Activated gamma-delta T cell (primary cell): ENCODE measurements around the gene USP37.
"Not testable (repeated sequence)": the region's sequence is repeated elsewhere in the genome, so short reads cannot be mapped to it uniquely, and the experiment has no call there.

Experiments used
- DNase-seq: peaks from one replicate; lab custom pipeline; 2025; lab: John Stamatoyannopoulos, UW

Gene USP37

GRCh38 chr2:218555527-218555926, 12.6 kb downstream of the USP37 start:
- no peak for DNase-seq

DNA sequence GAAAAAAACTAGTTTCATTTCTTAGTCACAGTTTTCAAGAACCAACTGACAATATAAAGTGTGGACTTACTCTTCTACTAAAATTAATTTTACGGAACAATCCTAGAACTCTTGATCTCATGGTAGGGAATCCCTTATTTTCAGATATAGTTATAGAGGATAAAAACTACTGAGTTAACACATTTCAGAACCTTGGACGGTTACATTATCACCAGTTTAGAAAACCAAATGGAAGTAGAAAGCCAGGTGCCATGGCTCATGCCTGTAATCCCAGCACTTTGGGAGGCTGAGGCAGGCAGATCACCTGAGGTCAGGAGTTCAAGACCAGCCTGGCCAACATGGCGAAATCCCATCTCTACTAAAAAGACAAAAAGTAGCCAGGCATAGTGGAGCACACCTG, 13.9 kb downstream of the USP37 start:
- not testable (repeated sequence) for DNase-seq

- DNase-seq = no peak
Observed at GRCh38 chr2:218547978-218548377, 20.2 kb downstream of the USP37 start.

GRCh38 chr2:218547511-218547910, 20.6 kb downstream of the USP37 start:
- no peak for DNase-seq

DNA sequence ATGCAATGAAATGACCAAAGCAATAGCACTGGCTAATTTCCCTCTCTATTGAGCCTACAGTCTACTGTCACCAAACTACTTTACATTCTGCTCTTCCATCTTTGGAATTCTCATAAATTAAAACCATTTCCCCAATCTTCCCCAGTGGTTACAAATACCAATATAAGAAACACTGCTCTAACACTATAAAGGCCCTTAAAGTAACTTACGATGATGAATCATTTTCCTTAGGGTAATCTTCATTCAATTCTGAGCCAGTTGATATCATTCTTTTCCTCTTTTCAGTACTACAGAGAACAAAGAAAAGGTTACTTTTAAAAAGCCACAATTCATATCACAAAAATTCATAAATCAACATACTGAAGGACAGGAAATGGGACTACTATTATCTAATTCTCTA, 22.1 kb downstream of the USP37 start:
- DNase-seq = no peak

DNA sequence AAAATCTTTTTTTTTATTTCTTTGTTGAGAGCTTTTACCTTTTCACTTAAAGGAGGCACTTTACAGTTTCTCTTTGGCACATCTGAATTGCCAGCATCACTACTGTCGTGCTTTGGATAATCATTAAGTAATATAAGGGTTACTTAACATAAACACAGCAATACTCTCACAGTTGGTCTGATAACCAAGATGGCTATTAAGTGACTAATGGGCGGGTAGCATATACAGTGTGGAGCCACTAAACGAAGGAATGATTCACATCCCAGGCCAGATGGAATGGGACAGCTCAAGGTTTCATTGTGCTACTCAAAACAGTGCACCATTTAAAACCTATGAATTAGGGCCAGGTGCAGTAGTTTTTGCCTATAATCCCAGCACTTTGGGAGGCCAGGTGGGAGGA, 28.1 kb downstream of the USP37 start:
- DNase-seq = no peak

GRCh38 chr2:218536804-218537494, 31.2 kb downstream of the USP37 start:
- no peak for DNase-seq

- DNase-seq = no peak
Observed at GRCh38 chr2:218529990-218530389, 38.2 kb downstream of the USP37 start.

- not testable (repeated sequence) for DNase-seq
Observed at GRCh38 chr2:218528409-218528808, 39.7 kb downstream of the USP37 start.

GRCh38 chr2:218523651-218524050, 44.5 kb downstream of the USP37 start:
- no peak for DNase-seq

DNA sequence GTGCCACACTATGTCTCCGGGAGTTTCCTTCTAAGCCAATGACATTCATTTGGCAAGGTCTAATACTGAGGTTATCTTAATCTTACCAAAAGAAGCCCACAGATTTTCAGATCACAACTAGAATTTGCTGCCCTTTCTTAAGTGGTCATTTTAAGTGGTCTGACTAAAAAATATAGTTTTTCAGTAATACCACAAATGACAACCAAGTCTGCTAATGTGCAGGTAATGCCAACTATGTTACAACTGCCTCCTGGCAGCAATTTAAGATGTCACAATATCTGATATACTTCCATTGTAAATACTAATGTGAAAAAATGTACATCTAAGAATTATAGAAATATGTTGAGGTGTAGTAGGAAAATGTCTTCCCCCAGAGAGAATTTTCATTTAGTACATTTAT, 49.3 kb downstream of the USP37 start:
- no peak for DNase-seq

GRCh38 chr2:218517434-218518206, 50.5 kb downstream of the USP37 start:
- DNase-seq = no peak

- no peak for DNase-seq
Observed at GRCh38 chr2:218516614-218517013, 51.5 kb downstream of the USP37 start.

DNA sequence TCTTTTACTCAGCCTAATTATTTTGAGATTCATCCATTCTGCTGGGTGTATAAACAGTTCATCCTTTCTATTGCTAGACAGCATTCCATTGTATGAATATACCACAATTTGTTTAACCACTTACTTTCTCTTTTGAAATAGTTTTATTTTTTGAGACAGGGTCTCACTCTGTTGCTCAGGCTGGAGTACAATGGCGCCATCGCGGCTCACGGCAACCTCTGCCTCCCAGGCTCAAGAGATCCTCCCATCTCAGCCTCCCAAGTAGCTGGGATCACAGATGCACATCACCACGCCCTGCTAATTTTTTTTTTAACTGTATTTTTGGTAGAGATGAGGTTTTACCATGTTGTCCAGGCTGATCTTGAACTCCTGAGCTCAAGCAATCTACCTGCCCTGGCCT, 54.5 kb downstream of the USP37 start:
- DNase-seq = no peak

DNA sequence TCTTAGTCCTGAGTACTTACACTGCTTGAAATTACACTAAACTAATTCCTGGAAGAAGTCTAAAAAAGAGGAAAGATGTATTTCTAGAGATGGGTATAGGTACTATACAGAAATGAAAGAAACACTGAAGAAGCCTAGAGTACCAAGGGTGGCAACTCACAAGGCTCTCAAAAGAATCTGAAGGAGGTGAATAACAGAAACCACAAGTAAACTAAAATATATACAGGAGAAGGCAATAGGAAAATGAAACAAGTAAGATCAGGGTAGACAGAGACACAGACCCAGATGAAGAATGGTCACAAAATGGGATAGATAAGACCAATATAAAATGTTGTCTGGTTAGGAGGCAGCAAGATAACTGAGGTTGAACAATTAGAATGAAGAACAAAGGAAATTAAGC, 59.9 kb downstream of the USP37 start:
- DNase-seq = no peak

GRCh38 chr2:218505754-218506371, 62.3 kb downstream of the USP37 start:
- DNase-seq = no peak

DNA sequence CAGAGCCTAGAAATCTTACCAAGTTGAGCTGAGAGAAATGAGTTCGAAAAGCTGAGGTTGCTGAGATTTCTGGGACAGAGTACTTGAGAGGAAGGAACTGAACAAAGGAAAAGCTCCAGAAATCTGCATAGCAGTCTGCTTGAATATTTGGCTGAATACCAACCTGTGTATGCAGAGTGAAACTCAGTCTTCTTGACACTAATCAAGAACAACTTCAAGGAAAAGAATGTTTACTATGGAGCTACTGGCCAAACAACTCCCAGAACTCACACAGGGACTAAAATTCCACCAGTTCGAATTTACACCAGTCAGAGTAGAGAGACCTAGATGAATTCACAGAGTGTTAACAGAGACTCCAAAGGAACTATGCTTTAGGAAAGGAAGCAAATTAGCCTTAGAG, 66.5 kb downstream of the USP37 start:
- DNase-seq = no peak

DNA sequence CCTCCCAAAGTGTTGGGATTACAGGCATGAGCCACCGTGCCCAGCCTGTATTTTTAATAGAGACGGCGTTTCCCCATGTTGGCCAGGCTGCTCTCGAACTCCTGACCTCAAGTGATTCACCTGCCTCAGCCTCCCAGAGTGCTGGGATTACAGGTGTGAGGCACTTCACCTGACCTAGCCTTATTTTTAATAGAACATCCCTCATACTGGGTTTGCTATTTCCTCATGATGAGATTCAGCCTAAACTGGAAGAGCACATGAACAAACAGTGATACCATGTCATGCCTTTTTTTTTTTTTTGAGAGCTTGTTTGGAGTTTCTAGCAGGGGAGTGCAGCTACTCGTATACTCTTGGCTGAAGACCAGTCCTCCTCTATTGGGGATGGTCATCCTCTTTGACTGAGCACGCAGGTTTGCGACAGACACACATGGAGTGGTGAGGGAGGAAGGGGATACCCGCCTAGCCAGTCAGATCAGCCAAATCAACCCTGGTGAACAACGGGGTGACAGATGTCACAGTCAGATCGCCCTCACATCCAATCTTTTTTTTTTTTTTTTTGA, 67.6 kb downstream of the USP37 start:
- no peak for DNase-seq

DNA sequence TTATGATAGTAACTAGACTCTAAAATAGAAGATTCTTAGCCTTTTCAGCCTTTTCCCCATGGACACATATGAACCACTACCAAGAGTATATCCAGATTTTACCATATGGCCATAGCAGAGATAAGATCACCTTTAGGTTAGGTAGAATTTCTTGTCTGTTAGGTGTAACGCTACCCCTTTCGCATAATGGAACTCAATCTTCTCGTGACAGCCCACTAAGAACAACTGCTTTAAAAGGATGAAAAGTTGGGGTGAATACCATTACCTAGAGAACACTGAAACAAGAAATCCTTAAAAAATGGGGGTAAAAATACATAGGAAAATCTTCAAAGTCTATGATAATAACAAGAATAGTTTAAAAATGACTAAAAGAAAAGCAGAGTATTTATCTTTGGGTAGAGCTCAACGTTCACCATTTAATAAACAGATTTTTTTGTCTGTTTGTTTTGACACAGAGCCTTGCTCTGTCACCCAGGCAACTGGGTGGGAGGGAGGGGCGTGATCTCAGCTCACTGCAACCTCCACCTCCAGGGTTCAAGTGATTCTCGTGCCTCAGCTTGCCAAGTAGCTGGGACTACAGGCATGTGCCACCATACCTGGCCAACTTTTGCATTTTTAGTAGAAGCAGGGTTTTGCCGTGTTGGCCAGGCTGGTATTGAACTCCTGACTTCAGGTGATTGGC, 82.0 kb downstream of the USP37 start:
- no peak for DNase-seq

DNA sequence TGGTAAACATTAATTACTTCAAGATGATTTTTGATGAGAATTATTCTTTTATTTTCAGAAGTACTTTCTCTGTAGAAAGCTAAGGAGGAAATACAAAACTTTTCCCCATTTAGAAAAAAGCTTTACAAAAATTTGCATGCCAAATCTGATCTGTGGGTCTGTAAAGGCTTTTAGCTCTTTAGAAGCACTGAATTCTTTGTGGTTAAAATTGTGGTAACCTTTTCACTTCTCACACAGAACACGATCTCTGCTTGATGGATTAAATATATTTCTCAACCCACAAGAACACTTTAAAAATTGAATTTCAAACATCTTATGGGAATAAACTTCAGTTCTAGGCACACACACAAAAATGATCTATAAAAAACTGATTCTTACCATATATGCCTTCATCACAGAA, 85.5 kb downstream of the USP37 start:
- no peak for DNase-seq

DNA sequence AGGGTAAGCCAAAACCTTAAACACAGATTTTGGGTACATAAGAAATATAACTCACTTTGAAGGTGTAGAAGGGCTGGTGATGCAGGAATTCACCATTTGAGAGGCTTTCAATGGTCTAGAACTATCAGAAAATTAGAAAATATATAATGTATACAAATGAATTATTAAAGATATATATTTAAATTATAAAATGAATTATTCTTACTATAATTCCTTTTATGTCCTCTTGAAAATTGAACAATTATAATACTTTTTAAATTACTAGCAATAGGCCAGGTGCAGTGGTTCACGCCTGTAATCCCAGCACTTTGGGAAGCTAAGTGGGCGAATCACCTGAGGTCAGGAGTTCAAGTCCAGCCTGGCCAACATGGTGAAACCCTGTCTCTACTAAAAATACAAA, 88.6 kb downstream of the USP37 start:
- DNase-seq = no peak

DNA sequence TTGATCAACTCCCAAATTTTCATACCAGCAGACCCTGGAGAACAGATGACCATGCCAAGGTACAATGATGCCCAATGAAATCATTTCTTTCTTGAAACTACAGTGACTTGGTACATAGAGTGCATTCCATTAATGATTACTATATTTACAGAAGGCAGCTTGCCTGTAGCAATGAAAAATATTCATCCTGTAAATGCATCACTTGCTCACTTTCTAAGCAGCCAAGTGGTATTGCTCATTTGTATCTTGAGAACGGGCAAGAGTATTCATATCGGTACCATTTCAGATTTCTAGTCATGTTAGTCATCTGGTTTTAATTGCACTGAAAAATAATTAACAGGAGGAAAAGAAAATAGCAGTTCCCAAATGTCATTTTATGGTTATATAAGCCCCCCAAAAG, 89.6 kb downstream of the USP37 start:
- DNase-seq = no peak
